Measurements from ENCODE around the gene CXCL6.

DNA sequence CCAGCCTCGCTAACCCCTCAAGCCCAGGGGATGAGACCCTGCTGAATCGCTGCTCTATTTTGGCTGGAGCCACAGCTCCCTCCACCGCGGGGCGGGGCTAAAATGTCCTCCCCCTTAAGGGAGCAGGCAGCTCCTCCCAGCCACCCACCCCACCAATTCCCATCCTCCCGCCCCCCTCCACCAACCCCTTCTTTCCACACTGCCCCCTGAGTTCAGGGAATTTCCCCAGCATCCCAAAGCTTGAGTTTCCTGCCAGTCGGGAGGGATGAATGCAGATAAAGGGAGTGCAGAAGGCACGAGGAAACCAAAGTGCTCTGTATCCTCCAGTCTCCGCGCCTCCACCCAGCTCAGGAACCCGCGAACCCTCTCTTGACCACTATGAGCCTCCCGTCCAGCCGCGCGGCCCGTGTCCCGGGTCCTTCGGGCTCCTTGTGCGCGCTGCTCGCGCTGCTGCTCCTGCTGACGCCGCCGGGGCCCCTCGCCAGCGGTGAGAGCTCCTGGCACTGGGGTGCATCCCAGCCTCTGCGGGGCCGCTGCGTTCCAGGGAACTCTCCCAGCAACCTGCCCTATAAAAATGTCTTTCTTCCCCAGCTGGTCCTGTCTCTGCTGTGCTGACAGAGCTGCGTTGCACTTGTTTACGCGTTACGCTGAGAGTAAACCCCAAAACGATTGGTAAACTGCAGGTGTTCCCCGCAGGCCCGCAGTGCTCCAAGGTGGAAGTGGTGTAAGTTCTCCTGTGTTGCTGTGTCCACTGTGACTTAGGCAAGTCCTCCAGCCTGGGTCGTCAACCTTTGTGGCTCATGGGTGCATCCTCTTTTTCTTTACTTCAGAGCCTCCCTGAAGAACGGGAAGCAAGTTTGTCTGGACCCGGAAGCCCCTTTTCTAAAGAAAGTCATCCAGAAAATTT is at the start of gene CXCL6:
- TF ChIP-seq, protein P1, sequence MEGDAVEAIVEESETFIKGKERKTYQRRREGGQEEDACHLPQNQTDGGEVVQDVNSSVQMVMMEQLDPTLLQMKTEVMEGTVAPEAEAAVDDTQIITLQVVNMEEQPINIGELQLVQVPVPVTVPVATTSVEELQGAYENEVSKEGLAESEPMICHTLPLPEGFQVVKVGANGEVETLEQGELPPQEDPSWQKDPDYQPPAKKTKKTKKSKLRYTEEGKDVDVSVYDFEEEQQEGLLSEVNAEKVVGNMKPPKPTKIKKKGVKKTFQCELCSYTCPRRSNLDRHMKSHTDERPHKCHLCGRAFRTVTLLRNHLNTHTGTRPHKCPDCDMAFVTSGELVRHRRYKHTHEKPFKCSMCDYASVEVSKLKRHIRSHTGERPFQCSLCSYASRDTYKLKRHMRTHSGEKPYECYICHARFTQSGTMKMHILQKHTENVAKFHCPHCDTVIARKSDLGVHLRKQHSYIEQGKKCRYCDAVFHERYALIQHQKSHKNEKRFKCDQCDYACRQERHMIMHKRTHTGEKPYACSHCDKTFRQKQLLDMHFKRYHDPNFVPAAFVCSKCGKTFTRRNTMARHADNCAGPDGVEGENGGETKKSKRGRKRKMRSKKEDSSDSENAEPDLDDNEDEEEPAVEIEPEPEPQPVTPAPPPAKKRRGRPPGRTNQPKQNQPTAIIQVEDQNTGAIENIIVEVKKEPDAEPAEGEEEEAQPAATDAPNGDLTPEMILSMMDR (IDR thresholded peaks at IDR 0.05; ENCODE audit: low read depth, low read length, poor library complexity, severe bottlenecking) = no peak
- no peak for TF ChIP-seq EZH2phosphoT487 (IDR thresholded peaks at IDR 0.05; ENCODE audit: borderline replicate concordance, low read length)
